Measurements from ENCODE around the gene LRRC72.

The LRRC72 gene

GRCh38 chr7:16558761-16559302 is 32.2 kb downstream of the LRRC72 start:
- H3K36me3 Mint-ChIP-seq (ENCODE audit: low read depth), result no peaks in the 10 kb centered on the region
- H3K27me3 Mint-ChIP-seq (ENCODE audit: low read depth, poor library complexity), result no peaks in the 10 kb centered on the region
- H3K4me3 Mint-ChIP-seq, result no peak overlapping the region
- H3K27ac Mint-ChIP-seq, result no peak overlapping the region
- no peaks in the 10 kb centered on the region for H3K4me1 Mint-ChIP-seq
- no peak for TF ChIP-seq CTCF (IDR thresholded peaks at IDR 0.05)
- DNase-seq, result no peak
- H3K9me3 Mint-ChIP-seq, result no peaks in the 10 kb centered on the region

- no peak overlapping the region for H3K27ac Mint-ChIP-seq
- H3K4me3 Mint-ChIP-seq, result no peak overlapping the region
- H3K4me1 Mint-ChIP-seq, result peaks cover 2% of the 10 kb centered on the region
- no peaks in the 10 kb centered on the region for H3K9me3 Mint-ChIP-seq
- no peaks in the 10 kb centered on the region for H3K36me3 Mint-ChIP-seq (ENCODE audit: low read depth)
- TF ChIP-seq CTCF (IDR thresholded peaks at IDR 0.05), result no peak
- H3K27me3 Mint-ChIP-seq (ENCODE audit: low read depth, poor library complexity), result no peaks in the 10 kb centered on the region
- DNase-seq, result no peak
These were observed 33.0 kb downstream of the LRRC72 start for GRCh38 chr7:16559497-16560179.

GRCh38 chr7:16561943-16562342 is 35.3 kb downstream of the LRRC72 start:
- Mint-ChIP-seq H3K36me3 (ENCODE audit: low read depth) (no peaks in the 10 kb centered on the region), H3K27ac (no peak overlapping the region), H3K9me3 (no peaks in the 10 kb centered on the region), H3K4me3 (no peak overlapping the region), H3K27me3 (ENCODE audit: low read depth, poor library complexity) (peaks cover 4% of the 10 kb centered on the region), H3K4me1 (peaks cover 5% of the 10 kb centered on the region)
- TF ChIP-seq CTCF (IDR thresholded peaks at IDR 0.05), result no peak
- DNase-seq, result no peak

GRCh38 chr7:16562456-16563220 is 36.0 kb downstream of the LRRC72 start:
- Mint-ChIP-seq H3K4me3 (no peak overlapping the region), H3K4me1 (peaks cover 5% of the 10 kb centered on the region), H3K36me3 (ENCODE audit: low read depth) (no peaks in the 10 kb centered on the region), H3K9me3 (no peaks in the 10 kb centered on the region), H3K27me3 (ENCODE audit: low read depth, poor library complexity) (peaks cover 4% of the 10 kb centered on the region), H3K27ac (no peak overlapping the region)
- no peak for DNase-seq
- no peak for TF ChIP-seq CTCF (IDR thresholded peaks at IDR 0.05)

GRCh38 chr7:16563281-16564022 is 36.8 kb downstream of the LRRC72 start:
- peaks cover 4% of the 10 kb centered on the region for H3K27me3 Mint-ChIP-seq (ENCODE audit: low read depth, poor library complexity)
- no peak overlapping the region for H3K27ac Mint-ChIP-seq
- H3K4me1 Mint-ChIP-seq, result peaks cover 5% of the 10 kb centered on the region
- TF ChIP-seq CTCF (IDR thresholded peaks at IDR 0.05), result no peak
- H3K36me3 Mint-ChIP-seq (ENCODE audit: low read depth), result no peaks in the 10 kb centered on the region
- H3K4me3 Mint-ChIP-seq, result no peak overlapping the region
- no peaks in the 10 kb centered on the region for H3K9me3 Mint-ChIP-seq
- DNase-seq, result no peak
